Vagina (tissue), 2 donors: ENCODE results near the gene USP6NL.

ENCODE experiments used
- POLR2A ChIP-seq, 2 donors: fragments of 450-650 bp; IDR thresholded peaks; one replicate each; pipeline ENCODE4 v1.6.1; 2017; ENCODE audit warnings: antibody characterized with exemption in 2 of 2, mild to moderate bottlenecking in 2 of 2, moderate library complexity in 2 of 2
- POLR2AphosphoS5 ChIP-seq, 2 donors: sonication (generic); formaldehyde crosslinking; IDR thresholded peaks; one replicate each; pipeline ENCODE4 v1.9.0; 2017; ENCODE audit warnings: antibody characterized with exemption in 2 of 2, mild to moderate bottlenecking in 2 of 2, low read depth in 1 of 2; ENCODE audit not compliant: insufficient read depth in 1 of 2
- TF ChIP-seq, protein P1 (sequence below), 3 experiments: fragments of 450-650 bp in 2 of 3; fragments of 200-600 bp in 1 of 3; sonication (generic) in 1 of 3; IDR thresholded peaks; one replicate each; pipeline ENCODE4 v1.5.1; 2017 to 2019; ENCODE audit warnings: antibody characterized with exemption in 3 of 3, mild to moderate bottlenecking in 2 of 3, moderate library complexity in 2 of 3

DNA sequence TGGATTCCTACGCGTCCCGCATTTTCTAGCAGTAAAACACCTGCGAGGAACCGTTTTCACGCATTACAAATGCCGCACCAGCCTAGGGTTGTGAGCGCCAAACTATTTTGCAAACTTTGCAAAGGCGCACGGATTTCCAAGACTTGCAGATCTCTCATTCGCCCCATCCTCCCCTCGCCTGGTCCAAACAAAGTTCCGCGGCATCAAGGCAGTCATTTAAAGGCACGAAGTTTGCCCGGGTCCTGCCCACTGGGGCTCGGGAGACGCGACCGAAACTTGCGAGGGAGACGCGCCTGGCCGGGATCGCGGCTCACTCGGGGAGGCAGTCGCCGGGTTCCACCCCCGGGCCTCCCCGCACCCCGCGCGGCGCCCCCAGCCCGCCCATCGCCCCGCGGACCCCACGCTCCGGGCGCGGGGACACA lies 613 bp downstream of the USP6NL start:
- TF ChIP-seq, protein P1, sequence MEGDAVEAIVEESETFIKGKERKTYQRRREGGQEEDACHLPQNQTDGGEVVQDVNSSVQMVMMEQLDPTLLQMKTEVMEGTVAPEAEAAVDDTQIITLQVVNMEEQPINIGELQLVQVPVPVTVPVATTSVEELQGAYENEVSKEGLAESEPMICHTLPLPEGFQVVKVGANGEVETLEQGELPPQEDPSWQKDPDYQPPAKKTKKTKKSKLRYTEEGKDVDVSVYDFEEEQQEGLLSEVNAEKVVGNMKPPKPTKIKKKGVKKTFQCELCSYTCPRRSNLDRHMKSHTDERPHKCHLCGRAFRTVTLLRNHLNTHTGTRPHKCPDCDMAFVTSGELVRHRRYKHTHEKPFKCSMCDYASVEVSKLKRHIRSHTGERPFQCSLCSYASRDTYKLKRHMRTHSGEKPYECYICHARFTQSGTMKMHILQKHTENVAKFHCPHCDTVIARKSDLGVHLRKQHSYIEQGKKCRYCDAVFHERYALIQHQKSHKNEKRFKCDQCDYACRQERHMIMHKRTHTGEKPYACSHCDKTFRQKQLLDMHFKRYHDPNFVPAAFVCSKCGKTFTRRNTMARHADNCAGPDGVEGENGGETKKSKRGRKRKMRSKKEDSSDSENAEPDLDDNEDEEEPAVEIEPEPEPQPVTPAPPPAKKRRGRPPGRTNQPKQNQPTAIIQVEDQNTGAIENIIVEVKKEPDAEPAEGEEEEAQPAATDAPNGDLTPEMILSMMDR (IDR thresholded peaks at IDR 0.05): no peak
- TF ChIP-seq POLR2A (IDR thresholded peaks at IDR 0.05) (no peak), POLR2AphosphoS5 (IDR thresholded peaks at IDR 0.05; ENCODE audit: insufficient read depth in 1 of 2, low read depth in 1 of 2) (no peak)
